Chondrocyte (in vitro differentiated cells): ENCODE measurements around the gene EPHB6. TPM values are rescaled to one million over a fixed set of nuclear protein-coding genes. Genes with fewer than 3 reads are reported as not detected.

Experiments used
- DNase-seq: peaks from one replicate; pipeline ENCODE4 v3.0.0; 2021; ENCODE audit warnings: mixed read lengths, low spot score
- H3K27ac Mint-ChIP-seq: one replicate; pipeline ENCODE4 v1.8.0; 2021; ENCODE audit warnings: mild to moderate bottlenecking, moderate library complexity, mixed read lengths; ENCODE audit not compliant: unreplicated experiment
- H3K27me3 Mint-ChIP-seq: 2 replicates; pipeline ENCODE4 v1.8.0; 2021; ENCODE audit warnings: low read depth, mixed read lengths
- H3K36me3 Mint-ChIP-seq: 2 replicates; pipeline ENCODE4 v1.8.0; 2021; ENCODE audit warnings: low read depth, mixed read lengths
- H3K4me1 Mint-ChIP-seq: 2 replicates; pipeline ENCODE4 v1.8.0; 2021; ENCODE audit warnings: low read depth, mild to moderate bottlenecking, mixed read lengths
- H3K4me3 Mint-ChIP-seq: one replicate; pipeline ENCODE4 v1.8.0; 2021; ENCODE audit warnings: mild to moderate bottlenecking, moderate library complexity, mixed read lengths; ENCODE audit not compliant: unreplicated experiment
- H3K9me3 Mint-ChIP-seq: 2 replicates; pipeline ENCODE4 v1.8.0; 2021; ENCODE audit warnings: low read depth, mixed read lengths
- CTCF ChIP-seq: fragments of 200-600 bp; sonication (generic); IDR thresholded peaks from 2 replicates; pipeline ENCODE4 v1.5.0; 2021; ENCODE audit warnings: antibody characterized with exemption, mild to moderate bottlenecking, moderate library complexity
- total RNA-seq: library from RNA; stranded (reverse); gene quantifications from 3 replicates; pipeline ENCODE4 v1.2.1, GENCODE V29; 2021

EPHB6 gene
- total RNA-seq, 1 donor from 2014 or later = 0.22 TPM

- Mint-ChIP-seq H3K4me3 (no peak overlapping the region), H3K27me3 (peaks cover 16% of the 10 kb centered on the region), H3K36me3 (no peaks in the 10 kb centered on the region), H3K9me3 (no peaks in the 10 kb centered on the region), H3K27ac (no peak overlapping the region), H3K4me1 (no peaks in the 10 kb centered on the region)
- TF ChIP-seq CTCF = no peak
- no peak for DNase-seq
These were observed 36.1 kb downstream of the EPHB6 start for GRCh38 chr7:142890874-142891485.

- no peak for DNase-seq
- Mint-ChIP-seq H3K9me3 (no peaks in the 10 kb centered on the region), H3K27me3 (peaks cover 22% of the 10 kb centered on the region), H3K4me3 (no peak overlapping the region), H3K4me1 (no peaks in the 10 kb centered on the region), H3K36me3 (no peaks in the 10 kb centered on the region), H3K27ac (no peak overlapping the region)
- no peak for TF ChIP-seq CTCF
These were observed 36.7 kb downstream of the EPHB6 start for GRCh38 chr7:142891490-142892082.

GRCh38 chr7:142892951-142893350, 38.1 kb downstream of the EPHB6 start:
- no peak overlapping the region for H3K4me3 Mint-ChIP-seq
- H3K27me3 Mint-ChIP-seq = peaks cover 29% of the 10 kb centered on the region
- H3K4me1 Mint-ChIP-seq = no peaks in the 10 kb centered on the region
- H3K27ac Mint-ChIP-seq = no peak overlapping the region
- TF ChIP-seq CTCF = no peak
- no peak for DNase-seq
- no peaks in the 10 kb centered on the region for H3K9me3 Mint-ChIP-seq
- H3K36me3 Mint-ChIP-seq = no peaks in the 10 kb centered on the region

- no peak for TF ChIP-seq CTCF
- Mint-ChIP-seq H3K9me3 (no peaks in the 10 kb centered on the region), H3K4me1 (no peaks in the 10 kb centered on the region), H3K27ac (no peak overlapping the region), H3K4me3 (no peak overlapping the region), H3K36me3 (no peaks in the 10 kb centered on the region), H3K27me3 (peaks cover 33% of the 10 kb centered on the region)
- no peak for DNase-seq
These were observed 39.5 kb downstream of the EPHB6 start for GRCh38 chr7:142894112-142894984.

GRCh38 chr7:142894985-142895593, 40.2 kb downstream of the EPHB6 start:
- H3K4me3 Mint-ChIP-seq = no peak overlapping the region
- H3K36me3 Mint-ChIP-seq = no peaks in the 10 kb centered on the region
- H3K27ac Mint-ChIP-seq = no peak overlapping the region
- H3K4me1 Mint-ChIP-seq = no peaks in the 10 kb centered on the region
- peaks cover 33% of the 10 kb centered on the region for H3K27me3 Mint-ChIP-seq
- DNase-seq = no peak
- TF ChIP-seq CTCF = no peak
- no peaks in the 10 kb centered on the region for H3K9me3 Mint-ChIP-seq
